Transverse colon (tissue), 4 donors: ENCODE data around the gene GPER1. TPM values are rescaled to one million over a fixed set of nuclear protein-coding genes. Genes with fewer than 3 reads are reported as not detected.

Experiments
- DNase-seq: peaks from one replicate; pipeline ENCODE4 v3.0.0-alpha.2; 2019
- H3K27ac ChIP-seq, 4 donors: fragments of 200-600 bp; sonication (generic); 2 replicates each; pipeline ENCODE4 v1.5.1; 2016 to 2018; ENCODE audit warnings: inconsistent platforms in 4 of 4
- H3K27me3 ChIP-seq: fragments of 200-600 bp; sonication (generic); 2 replicates; pipeline ENCODE4 v1.5.1; 2017; ENCODE audit warnings: inconsistent platforms
- H3K36me3 ChIP-seq, 4 donors: fragments of 200-600 bp; sonication (generic); 2 replicates each; pipeline ENCODE4 v1.5.1; 2017 to 2019; ENCODE audit warnings: inconsistent platforms in 4 of 4
- H3K4me1 ChIP-seq, 4 donors: fragments of 200-600 bp; sonication (generic); 2 replicates each; pipeline ENCODE4 v1.5.1; 2017 to 2020; ENCODE audit warnings: inconsistent platforms in 4 of 4
- H3K4me3 ChIP-seq, 4 donors: fragments of 200-600 bp; sonication (generic); 1 replicate in 1 of 4; 2 replicates in 3 of 4; pipeline versions ENCODE4 v1.5.1 to v1.6.1; 2017 to 2019; ENCODE audit warnings: inconsistent platforms in 4 of 4
- H3K9me3 ChIP-seq, 2 donors: fragments of 200-600 bp; sonication (generic); 2 replicates each; pipeline ENCODE4 v1.5.1; 2017 to 2019; ENCODE audit warnings: inconsistent platforms in 2 of 2
- EP300 ChIP-seq: sonication (generic); formaldehyde crosslinking; IDR thresholded peaks from one replicate; pipeline ENCODE4 v1.6.1; 2017; ENCODE audit warnings: antibody characterized with exemption, low read depth
- POLR2A ChIP-seq: fragments of 450-650 bp; IDR thresholded peaks from one replicate; pipeline ENCODE4 v1.6.1; 2016; ENCODE audit warnings: antibody characterized with exemption, mild to moderate bottlenecking, moderate library complexity
- POLR2AphosphoS5 ChIP-seq, 3 donors: sonication (generic); formaldehyde crosslinking; IDR thresholded peaks; one replicate each; pipeline ENCODE4 v1.6.1; 2016; ENCODE audit warnings: antibody characterized with exemption in 3 of 3
- WGBS, 2 donors: methylation state at CpG; one replicate each; pipeline ENCODE4 v1.1.5; 2018; ENCODE audit warnings: low coverage in 1 of 2; 5-methylcytosine and 5-hydroxymethylcytosine counted together
- in situ Hi-C, 4 donors: fragments of 200-750 bp; cut with MboI; loops; one replicate each; pipeline versions ENCODE4 v1.15.0 to v1.15.1; 2017; ENCODE audit warnings: low sequenced_read_pairs in 3 of 4, low pct_ligation_motif_present in 1 of 4, low pct_unique_long_range_greater_than_20kb in 1 of 4
- intact Hi-C: fragments of 100-400 bp; cut with DNase I; formaldehyde crosslinking; loops from one replicate; pipeline ENCODE4 v1.15.1; 2023; ENCODE audit warnings: low total_unique reads
- total RNA-seq, 4 donors: library from RNA; depleted of rRNA; stranded (reverse); fragments of >200 nt; gene quantifications; one replicate each; pipeline ENCODE4 v1.1.0, GENCODE V29; 2016
- TF ChIP-seq, protein P1 (sequence below), 5 experiments: fragments of 200-600 bp in 3 of 5; fragments of 450-650 bp in 2 of 5; sonication (generic) in 3 of 5; IDR thresholded peaks; 1 replicate in 2 of 5; 2 replicates in 3 of 5; pipeline ENCODE4 v1.5.1; 2016 to 2017; ENCODE audit warnings: antibody characterized with exemption in 5 of 5, inconsistent platforms in 3 of 5, mild to moderate bottlenecking in 2 of 5, moderate library complexity in 1 of 5

GPER1 gene
- total RNA-seq, 4 donors from 2014 or later = 2.2 to 33.7 (median 11.7) TPM

DNA sequence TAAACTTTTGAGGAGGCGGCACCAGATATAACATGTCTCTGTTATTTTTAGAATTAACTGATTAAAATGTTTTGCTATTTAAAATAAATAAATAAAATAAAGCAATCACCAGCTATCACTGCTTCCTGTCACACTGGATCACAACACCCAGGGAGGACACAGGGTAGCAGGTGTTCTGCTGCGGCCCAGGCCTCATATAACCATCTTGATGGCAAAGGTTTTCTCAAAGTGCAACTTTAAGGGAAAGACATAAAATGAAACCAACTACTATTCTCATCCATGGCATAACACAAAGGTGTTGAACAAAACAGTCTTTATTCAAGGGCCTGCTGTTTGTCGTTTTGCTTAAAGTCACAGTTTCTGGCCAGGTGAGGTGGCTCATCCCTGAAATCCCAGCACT is 23.2 kb downstream of the GPER1 start:
- Histone ChIP-seq H3K4me3 (no peak overlapping the region), H3K36me3 (no peaks in the 10 kb centered on the region), H3K27ac (no peak overlapping the region), H3K9me3 (no peaks in the 10 kb centered on the region), H3K4me1 (no peaks in the 10 kb centered on the region), H3K27me3 (no peaks in the 10 kb centered on the region)
- in situ Hi-C loops (no loop called here), intact Hi-C loops (no loop called here)
- WGBS, 2 donors = 83% methylated on average over 3 of the region's 3 CpGs
- TF ChIP-seq POLR2AphosphoS5 (IDR thresholded peaks at IDR 0.05) (no peak), EP300 (no peak), POLR2A (no peak)
- TF ChIP-seq, protein P1, sequence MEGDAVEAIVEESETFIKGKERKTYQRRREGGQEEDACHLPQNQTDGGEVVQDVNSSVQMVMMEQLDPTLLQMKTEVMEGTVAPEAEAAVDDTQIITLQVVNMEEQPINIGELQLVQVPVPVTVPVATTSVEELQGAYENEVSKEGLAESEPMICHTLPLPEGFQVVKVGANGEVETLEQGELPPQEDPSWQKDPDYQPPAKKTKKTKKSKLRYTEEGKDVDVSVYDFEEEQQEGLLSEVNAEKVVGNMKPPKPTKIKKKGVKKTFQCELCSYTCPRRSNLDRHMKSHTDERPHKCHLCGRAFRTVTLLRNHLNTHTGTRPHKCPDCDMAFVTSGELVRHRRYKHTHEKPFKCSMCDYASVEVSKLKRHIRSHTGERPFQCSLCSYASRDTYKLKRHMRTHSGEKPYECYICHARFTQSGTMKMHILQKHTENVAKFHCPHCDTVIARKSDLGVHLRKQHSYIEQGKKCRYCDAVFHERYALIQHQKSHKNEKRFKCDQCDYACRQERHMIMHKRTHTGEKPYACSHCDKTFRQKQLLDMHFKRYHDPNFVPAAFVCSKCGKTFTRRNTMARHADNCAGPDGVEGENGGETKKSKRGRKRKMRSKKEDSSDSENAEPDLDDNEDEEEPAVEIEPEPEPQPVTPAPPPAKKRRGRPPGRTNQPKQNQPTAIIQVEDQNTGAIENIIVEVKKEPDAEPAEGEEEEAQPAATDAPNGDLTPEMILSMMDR (IDR thresholded peaks at IDR 0.05) = no peak
- DNase-seq = no peak

DNA sequence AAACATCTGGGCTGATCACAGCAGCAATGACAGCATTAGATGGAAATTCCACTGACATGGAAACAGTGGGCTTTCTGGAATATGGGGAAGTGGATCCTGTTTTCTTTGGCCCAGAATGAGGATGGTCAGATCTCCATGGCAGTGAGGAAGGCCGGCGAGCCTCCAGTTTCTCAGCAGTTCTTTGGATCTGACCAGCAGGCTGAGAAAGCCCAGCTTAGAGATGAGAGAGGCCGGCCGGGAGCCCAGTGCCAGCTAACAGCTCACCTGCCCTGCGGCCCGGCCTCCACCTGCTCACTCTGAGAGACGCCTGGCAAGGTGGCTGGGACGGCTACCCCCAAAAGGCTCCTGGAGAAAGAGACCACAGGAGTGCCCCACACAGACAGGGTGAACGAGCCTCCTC is 24.2 kb downstream of the GPER1 start:
- DNase-seq = no peak
- TF ChIP-seq EP300 (no peak), POLR2AphosphoS5 (IDR thresholded peaks at IDR 0.05) (no peak), POLR2A (no peak)
- TF ChIP-seq, protein P1 (IDR thresholded peaks at IDR 0.05) = no peak
- in situ Hi-C loops = no loop called here
- 92% methylated on average over 9 of the region's 9 CpGs; no CpG with 5 or more reads in 1 of the 2 donors for whole genome bisulfite sequencing, 2 donors
- Histone ChIP-seq H3K27me3 (no peaks in the 10 kb centered on the region), H3K9me3 (no peaks in the 10 kb centered on the region), H3K4me3 (no peak overlapping the region), H3K27ac (no peak overlapping the region), H3K36me3 (no peaks in the 10 kb centered on the region), H3K4me1 (no peaks in the 10 kb centered on the region)
- intact Hi-C loops = no loop called here

DNA sequence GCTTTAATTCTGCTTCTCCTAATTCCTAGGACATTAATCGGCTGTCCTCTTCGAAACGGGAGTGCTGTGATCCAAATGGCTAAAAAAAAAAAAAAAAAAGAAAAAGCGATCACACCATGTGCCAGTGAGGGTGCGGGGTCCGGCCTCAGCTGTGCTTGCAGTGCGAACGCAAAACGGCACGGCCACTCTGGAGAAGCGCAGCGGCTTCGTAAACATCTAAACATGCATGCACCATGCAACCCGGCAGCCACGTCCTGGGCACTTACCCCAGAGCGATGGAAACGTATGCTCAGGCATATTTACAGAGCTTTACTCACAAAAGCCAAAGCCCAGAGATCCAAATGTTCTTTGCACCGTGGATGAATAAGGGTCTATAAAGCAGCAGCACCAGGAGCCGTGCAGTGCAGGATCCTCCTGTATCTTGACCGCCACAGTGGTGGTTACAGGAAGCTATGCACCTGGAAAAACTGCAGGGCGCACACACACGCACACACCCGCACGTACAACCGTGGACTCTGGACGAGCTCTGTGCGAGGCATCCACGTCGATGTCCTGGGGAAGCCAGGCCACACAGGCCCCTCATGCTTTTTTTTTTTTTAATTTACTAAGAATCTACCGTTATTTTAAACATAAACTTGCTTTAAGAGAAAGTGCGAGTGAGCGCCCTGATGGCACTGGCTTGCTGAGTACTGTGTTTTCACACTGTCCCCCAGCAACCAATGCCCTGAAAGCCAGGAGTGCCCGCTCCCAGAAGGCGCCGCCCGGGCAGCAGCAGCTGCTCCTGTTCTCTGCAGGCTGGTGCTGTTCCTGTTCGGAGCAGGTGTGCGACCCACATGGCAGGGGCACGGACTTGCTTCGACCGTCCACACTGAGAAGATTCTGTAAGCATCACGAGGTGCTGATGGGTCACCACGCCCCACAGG is 25.0 kb downstream of the GPER1 start:
- no peaks in the 10 kb centered on the region for H3K36me3 ChIP-seq
- H3K27ac ChIP-seq = no peak overlapping the region
- H3K4me3 ChIP-seq = no peak overlapping the region
- intact Hi-C loops = no loop called here
- no peak for DNase-seq
- no peaks in the 10 kb centered on the region for H3K4me1 ChIP-seq
- no peaks in the 10 kb centered on the region for H3K9me3 ChIP-seq
- H3K27me3 ChIP-seq = no peaks in the 10 kb centered on the region
- in situ Hi-C loops = no loop called here
- TF ChIP-seq POLR2A = no peak
- no peak for TF ChIP-seq EP300
- 94 to 96% methylated on average over 26 to 43 of the region's 43 CpGs for WGBS, 2 donors

DNA sequence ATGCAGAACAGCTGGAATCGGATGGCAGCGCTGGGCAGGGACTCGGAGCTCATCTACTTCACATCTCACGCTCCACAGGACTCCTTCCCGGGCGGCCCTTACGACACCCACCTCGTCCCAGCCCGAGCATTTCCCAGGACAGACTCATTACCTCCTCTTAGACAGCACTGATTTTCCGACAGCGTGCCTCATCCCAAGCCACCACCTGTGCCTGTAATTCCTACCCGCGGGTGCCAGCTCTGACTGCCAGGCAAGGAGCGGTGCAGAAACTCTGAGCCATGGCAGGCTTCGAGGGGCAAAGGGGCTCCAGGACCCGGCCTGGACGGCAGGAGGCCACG is 25.6 kb downstream of the GPER1 start:
- no peak overlapping the region for H3K4me3 ChIP-seq
- 96% methylated on average over 18 of the region's 18 CpGs; no CpG with 5 or more reads in 1 of the 2 donors for WGBS, 2 donors
- TF ChIP-seq POLR2AphosphoS5 (IDR thresholded peaks at IDR 0.05) = no peak
- TF ChIP-seq POLR2A = no peak
- TF ChIP-seq, protein P1 (IDR thresholded peaks at IDR 0.05) = no peak
- TF ChIP-seq EP300 = no peak
- no peaks in the 10 kb centered on the region for H3K9me3 ChIP-seq
- intact Hi-C loops = no loop called here
- in situ Hi-C loops = no loop called here
- no peaks in the 10 kb centered on the region for H3K36me3 ChIP-seq
- no peak overlapping the region for H3K27ac ChIP-seq
- H3K4me1 ChIP-seq = no peaks in the 10 kb centered on the region
- DNase-seq = no peak
- H3K27me3 ChIP-seq = no peaks in the 10 kb centered on the region
